HG02610 (cell line): Measurements from ENCODE around the gene MED13L.

Source experiments
- ATAC-seq: cut with Tn5 transposase; IDR thresholded peaks from one replicate; pipeline ENCODE4 v1.9.1; 2021; ENCODE audit warnings: mild to moderate bottlenecking, moderate library complexity; ENCODE audit not compliant: unreplicated experiment

The MED13L gene

DNA sequence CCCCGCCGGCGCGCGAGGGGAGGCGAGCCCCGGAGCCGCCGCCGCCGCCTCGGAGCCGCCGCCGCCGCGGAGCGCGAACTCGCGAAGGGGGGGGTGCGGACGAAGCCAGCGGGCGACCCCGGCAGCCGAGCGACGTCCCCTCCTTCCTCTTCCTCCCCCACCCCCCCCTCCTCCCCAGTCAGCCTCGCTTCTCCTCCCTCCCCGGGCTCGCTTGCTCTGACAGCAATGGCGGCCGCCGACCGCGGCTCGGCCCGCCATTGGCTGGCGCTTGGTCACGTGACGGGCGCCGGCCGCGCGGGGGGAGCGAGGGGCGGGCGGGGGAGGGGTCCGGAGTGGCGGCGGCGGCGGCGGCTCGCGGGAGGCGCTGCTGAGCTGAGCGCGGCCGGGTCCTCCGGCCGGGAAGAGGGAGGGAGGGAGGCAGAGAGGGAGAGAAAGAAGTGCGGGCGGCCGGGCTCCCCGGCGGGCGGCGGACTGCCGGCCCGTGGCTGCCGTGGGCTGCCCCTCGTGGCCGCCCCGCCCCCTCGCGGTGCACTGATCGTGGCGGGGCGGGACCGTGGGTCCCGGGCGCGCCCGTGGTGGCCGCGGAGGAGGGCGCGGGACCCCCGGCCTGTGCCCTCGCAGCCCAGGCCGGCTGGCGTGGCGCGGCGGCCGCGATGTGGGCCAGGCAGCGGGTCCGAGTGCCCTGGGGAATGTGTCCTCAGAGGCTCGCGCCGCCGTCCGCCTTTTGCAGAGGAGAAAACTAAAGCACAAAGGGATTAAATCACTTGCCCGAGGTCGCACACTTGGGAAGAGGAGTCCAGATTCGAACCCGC is at the start of gene MED13L:
Gene MED13L, minus strand, starts transcription at position 227 of the 812 bp plus-strand sequence. CDS start 562 bp downstream, outside the sequence.
- ATAC-seq = peak; percentile 82

DNA sequence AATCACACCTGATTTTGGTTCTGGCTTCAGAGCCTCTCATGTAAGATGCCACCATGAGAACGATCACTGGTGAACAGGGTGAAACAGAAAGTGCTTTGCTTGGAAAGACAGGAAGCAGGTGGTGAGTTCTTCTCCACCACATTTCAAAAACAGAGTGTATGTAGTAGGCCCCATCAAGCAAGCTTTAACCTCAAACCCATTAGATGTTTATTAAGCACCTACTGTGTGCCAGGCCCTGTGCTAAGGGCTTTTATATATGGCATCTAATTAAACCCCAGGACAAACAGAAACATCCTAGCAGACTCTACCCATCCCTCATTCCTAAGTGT is 47.8 kb upstream of the MED13L start:
- ATAC-seq = no peak

GRCh38 chr12:116324654-116325335 is 47.3 kb upstream of the MED13L start:
- no peak for ATAC-seq

- ATAC-seq = no peak
Observed at GRCh38 chr12:116323406-116324386, 46.2 kb upstream of the MED13L start.

- no peak for ATAC-seq
Observed at GRCh38 chr12:116321913-116322312, 44.4 kb upstream of the MED13L start.

DNA sequence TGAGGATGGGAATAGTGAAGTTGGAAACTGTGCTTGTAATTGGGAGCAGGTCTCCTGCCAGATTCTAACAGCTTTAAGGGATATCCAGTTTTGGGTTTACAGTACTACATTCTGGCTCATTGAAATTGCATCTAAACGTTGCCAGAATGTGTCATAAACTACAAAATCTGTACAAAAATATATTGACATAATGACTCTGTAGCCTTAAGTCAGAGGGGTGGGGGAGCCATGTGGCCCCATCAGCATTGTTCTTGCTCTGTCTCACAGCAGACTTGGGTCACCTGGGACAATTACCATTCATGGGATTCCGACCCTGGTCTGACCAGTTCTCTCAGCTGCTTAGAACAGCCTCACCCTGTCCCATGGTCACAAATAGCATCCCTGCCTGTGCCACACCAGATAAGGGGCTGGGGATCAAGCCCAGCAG is 43.3 kb upstream of the MED13L start:
- no peak for ATAC-seq

- ATAC-seq = no peak
Observed at GRCh38 chr12:116319898-116320621, 42.6 kb upstream of the MED13L start.

GRCh38 chr12:116319233-116319897 is 41.9 kb upstream of the MED13L start:
- no peak for ATAC-seq

GRCh38 chr12:116318576-116319232 is 41.2 kb upstream of the MED13L start:
- no peak for ATAC-seq

DNA sequence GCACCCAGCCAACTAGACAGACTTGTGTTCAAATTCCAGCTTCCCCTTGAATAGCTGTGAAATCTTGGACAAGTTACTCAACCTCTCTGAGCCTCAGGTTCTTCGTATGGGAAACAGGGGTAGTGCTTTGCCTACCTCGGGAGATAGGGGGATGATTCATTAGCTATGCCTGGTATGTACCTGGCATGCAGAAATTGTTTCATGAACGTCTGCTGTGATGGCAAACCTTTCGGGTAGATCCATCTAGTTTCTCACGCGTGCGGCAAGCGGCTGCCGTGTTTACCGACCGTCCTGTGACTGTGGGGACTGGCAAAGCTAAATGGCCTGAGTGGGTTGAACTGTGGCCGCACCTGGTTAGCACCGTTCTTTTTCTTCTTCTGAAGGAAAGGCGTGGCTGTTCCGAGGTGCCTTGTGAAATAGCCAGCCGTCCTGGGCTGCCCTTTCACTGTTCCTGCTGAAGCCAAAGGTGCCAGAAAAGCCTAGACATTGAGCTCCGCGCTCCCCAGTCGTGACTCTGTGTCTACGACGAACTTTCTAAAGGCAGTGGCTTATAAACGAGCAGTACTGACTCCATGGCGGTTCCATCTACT is 40.6 kb upstream of the MED13L start:
- no peak for ATAC-seq

GRCh38 chr12:116317139-116317538 is 39.6 kb upstream of the MED13L start:
- ATAC-seq = no peak

DNA sequence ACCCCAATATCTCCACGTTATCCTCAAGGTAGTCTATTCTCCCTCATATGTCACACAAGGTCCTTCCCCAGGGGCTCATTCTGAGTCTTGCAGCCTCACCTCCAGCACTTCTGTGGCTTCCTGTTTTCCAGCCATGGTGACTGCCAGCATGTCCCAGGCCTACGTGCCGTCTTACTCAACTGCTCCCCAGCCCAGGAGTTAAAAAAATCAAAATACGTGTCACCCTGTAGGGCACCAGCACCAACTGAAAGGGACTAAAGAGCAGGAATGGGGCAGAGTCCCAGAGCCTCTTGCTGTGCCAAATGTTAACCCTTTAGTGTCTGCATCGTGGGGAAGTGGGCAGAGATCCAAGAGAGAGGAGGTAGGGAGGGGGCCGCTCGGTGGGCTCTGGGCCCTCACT is 37.0 kb upstream of the MED13L start:
- no peak for ATAC-seq

DNA sequence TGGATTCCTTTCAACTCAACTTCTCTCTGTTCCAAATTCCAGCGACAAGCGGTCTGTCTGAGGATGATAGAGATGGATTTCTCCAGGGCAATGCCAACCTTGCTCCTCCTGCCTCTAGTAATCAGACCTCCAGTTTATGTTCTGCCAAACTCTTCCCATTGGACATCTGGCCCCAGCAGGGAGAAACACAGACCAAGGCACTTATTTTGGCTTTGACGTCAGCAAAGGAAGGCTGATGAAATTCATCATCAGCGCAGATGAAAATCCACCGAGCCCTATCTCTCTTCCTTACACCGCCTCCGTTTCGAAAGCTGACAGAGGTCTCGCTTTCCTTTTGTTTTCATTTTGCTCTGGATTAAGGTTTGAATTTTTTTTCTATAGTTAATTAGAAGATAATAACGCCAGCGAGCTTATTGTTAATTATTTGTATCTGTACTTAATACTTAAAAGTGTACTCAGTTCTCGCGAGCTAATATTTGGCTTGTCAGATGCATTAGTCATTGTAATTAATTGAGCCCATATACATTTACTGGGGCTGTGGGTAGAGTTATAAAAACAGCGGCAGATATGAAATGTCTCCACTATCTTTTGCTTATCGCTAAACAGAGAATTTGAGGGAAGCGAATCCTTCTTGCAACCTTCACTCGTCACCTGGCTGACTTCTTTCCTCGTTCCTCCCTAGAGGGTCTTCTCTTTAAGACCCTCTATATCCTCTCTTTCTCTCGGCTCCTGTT is 35.9 kb upstream of the MED13L start:
- ATAC-seq = no peak

GRCh38 chr12:116310082-116310481 is 32.6 kb upstream of the MED13L start:
- ATAC-seq = no peak

- ATAC-seq = no peak
Observed at GRCh38 chr12:116309343-116309742, 31.9 kb upstream of the MED13L start.

- ATAC-seq = no peak
Observed at GRCh38 chr12:116308647-116309046, 31.2 kb upstream of the MED13L start.

DNA sequence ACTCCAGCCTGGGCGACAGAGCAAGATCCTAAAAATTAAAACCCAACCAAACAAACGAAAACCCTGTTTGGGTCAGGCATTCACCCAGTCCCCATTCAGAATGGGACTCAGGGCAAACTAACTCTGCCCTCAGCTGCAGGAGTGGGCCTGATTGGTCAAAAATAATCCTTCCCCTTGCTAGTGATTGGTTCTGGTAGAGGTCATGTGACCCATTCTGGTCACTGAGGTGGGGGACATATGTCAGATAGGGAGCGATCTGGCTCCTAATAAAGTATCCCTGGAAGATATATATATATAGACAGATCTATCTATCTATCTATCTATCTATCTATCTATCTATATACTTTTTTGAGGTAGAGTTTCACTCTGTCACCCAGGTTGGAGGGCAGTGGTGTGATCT is 29.5 kb upstream of the MED13L start:
- ATAC-seq = no peak

DNA sequence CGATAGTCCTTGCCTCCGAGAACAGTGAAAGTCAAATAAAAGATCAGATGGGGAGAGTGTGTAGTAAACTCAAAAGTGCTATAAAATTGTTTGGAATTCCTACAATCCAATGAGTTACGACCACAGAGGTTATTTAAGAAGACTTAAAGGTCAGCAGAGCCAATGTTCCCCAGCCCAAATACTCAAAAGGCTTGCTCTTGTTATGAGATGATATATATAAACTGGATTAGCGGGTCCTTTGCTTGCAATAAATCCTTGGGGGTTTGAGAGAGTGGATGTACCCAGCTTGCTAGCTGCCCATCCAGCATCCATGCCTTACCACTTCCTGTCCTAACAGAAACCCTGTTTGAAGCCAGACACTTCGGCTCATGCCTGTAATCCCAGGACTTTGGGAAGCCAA is 29.0 kb upstream of the MED13L start:
- ATAC-seq = no peak
